Stimulated activated CD4-positive, alpha-beta T cell treated with anti-CD3 and anti-CD28 coated beads, Interleukin-4, amount 100 ng/mL, for 1 hour (primary cell): Measurements from ENCODE around the gene NEURL1B.

Source experiments
- DNase-seq: peaks from one replicate; pipeline ENCODE4 v3.0.0-alpha.2; 2020

NEURL1B gene

GRCh38 chr5:172611913-172612312 is 29.1 kb upstream of the NEURL1B start:
- no peak for DNase-seq

- DNase-seq, result no peak
Observed at GRCh38 chr5:172612771-172613170, 28.3 kb upstream of the NEURL1B start.

GRCh38 chr5:172616136-172616535 is 24.9 kb upstream of the NEURL1B start:
- no peak for DNase-seq

- no peak for DNase-seq
Observed at GRCh38 chr5:172616730-172617129, 24.3 kb upstream of the NEURL1B start.

GRCh38 chr5:172617817-172618216 is 23.2 kb upstream of the NEURL1B start:
- DNase-seq, result no peak

- no peak for DNase-seq
Observed at GRCh38 chr5:172618574-172619365, 22.3 kb upstream of the NEURL1B start.

- no peak for DNase-seq
Observed at GRCh38 chr5:172620506-172620905, 20.6 kb upstream of the NEURL1B start.

- DNase-seq, result no peak
Observed at GRCh38 chr5:172622091-172623046, 18.7 kb upstream of the NEURL1B start.

- no peak for DNase-seq
Observed at GRCh38 chr5:172623313-172623980, 17.6 kb upstream of the NEURL1B start.

- DNase-seq, result no peak
Observed at GRCh38 chr5:172624083-172624995, 16.7 kb upstream of the NEURL1B start.

- no peak for DNase-seq
Observed at GRCh38 chr5:172624996-172625964, 15.8 kb upstream of the NEURL1B start.

- DNase-seq, result no peak
Observed at GRCh38 chr5:172626031-172626581, 15.0 kb upstream of the NEURL1B start.

- DNase-seq, result no peak
Observed at GRCh38 chr5:172630082-172630481, 11.0 kb upstream of the NEURL1B start.

GRCh38 chr5:172630482-172630881 is 10.6 kb upstream of the NEURL1B start:
- no peak for DNase-seq

- DNase-seq, result no peak
Observed at GRCh38 chr5:172630986-172631385, 10.1 kb upstream of the NEURL1B start.

GRCh38 chr5:172632346-172633092 is 8.5 kb upstream of the NEURL1B start:
- DNase-seq, result no peak

- DNase-seq, result no peak
Observed at GRCh38 chr5:172633403-172633970, 7.6 kb upstream of the NEURL1B start.

- no peak for DNase-seq
Observed at GRCh38 chr5:172634106-172634899, 6.8 kb upstream of the NEURL1B start.

- DNase-seq, result no peak
Observed at GRCh38 chr5:172635038-172635437, 6.0 kb upstream of the NEURL1B start.
